Tibial nerve (tissue), 4 donors: ENCODE data around the gene SMIM28. TPM values are rescaled to one million over a fixed set of nuclear protein-coding genes. Genes with fewer than 3 reads are reported as not detected.

ENCODE experiments used
- DNase-seq, 2 donors: peaks; one replicate each; pipeline ENCODE4 v3.0.0-alpha.2; 2019; ENCODE audit warnings: low spot score in 2 of 2
- H3K27ac ChIP-seq, 4 donors: fragments of 200-600 bp; sonication (generic) in 3 of 4; one replicate each; pipeline ENCODE4 v1.5.1; 2017 to 2019; ENCODE audit warnings: mild to moderate bottlenecking in 1 of 4
- H3K27me3 ChIP-seq, 2 donors: fragments of 200-600 bp; sonication (generic) in 1 of 2; one replicate each; pipeline versions ENCODE4 v1.5.1 to v1.6.0; 2017 to 2019
- H3K36me3 ChIP-seq, 3 donors: fragments of 200-600 bp; sonication (generic); one replicate each; pipeline ENCODE4 v1.5.1; 2018 to 2019
- H3K4me1 ChIP-seq, 4 donors: fragments of 200-600 bp; sonication (generic) in 3 of 4; one replicate each; pipeline ENCODE4 v1.5.1; 2017 to 2019
- H3K4me3 ChIP-seq, 4 donors: fragments of 200-600 bp; sonication (generic) in 3 of 4; one replicate each; pipeline ENCODE4 v1.5.1; 2017 to 2019; ENCODE audit warnings: mild to moderate bottlenecking in 1 of 4, moderate library complexity in 1 of 4
- H3K9me3 ChIP-seq, 4 donors: fragments of 200-600 bp; sonication (generic) in 3 of 4; one replicate each; pipeline ENCODE4 v1.5.1; 2017 to 2019
- EP300 ChIP-seq, 2 donors: sonication (generic); formaldehyde crosslinking; IDR thresholded peaks; one replicate each; pipeline ENCODE4 v1.6.1; 2017; ENCODE audit warnings: antibody characterized with exemption in 2 of 2, mild to moderate bottlenecking in 1 of 2
- POLR2A ChIP-seq, 2 donors: fragments of 450-650 bp; IDR thresholded peaks; one replicate each; pipeline ENCODE4 v1.6.1; 2017; ENCODE audit warnings: antibody characterized with exemption in 2 of 2, mild to moderate bottlenecking in 2 of 2, moderate library complexity in 2 of 2
- WGBS, 2 donors: methylation state at CpG; one replicate each; pipeline ENCODE4 v1.1.5; 2018; 5-methylcytosine and 5-hydroxymethylcytosine counted together
- total RNA-seq, 4 donors: library from RNA; depleted of rRNA; stranded (reverse); fragments of >200 nt; gene quantifications; one replicate each; pipeline ENCODE4 v1.1.0, GENCODE V29; 2016
- TF ChIP-seq, protein P1 (sequence below), 5 experiments: fragments of 200-600 bp in 3 of 5; fragments of 450-650 bp in 2 of 5; sonication (generic) in 3 of 5; IDR thresholded peaks; one replicate each; pipeline ENCODE4 v1.5.1; 2016 to 2019; ENCODE audit warnings: antibody characterized with exemption in 5 of 5, mild to moderate bottlenecking in 3 of 5, moderate library complexity in 2 of 5

The SMIM28 gene
- total RNA-seq, 4 donors from 2014 or later = not detected

DNA sequence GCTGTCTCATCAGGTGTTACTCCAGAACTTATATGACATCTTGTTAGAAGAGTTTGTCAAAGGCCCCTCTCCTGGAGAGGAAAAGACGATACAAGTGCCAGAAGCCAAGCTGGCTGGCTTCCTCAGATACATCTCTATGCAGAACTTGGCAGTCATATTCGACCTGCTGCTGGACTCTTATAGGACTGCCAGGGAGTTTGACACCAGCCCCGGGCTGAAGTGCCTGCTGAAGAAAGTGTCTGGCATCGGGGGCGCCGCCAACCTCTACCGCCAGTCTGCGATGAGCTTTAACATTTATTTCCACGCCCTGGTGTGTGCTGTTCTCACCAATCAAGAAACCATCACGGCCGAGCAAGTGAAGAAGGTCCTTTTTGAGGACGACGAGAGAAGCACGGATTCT lies 43.7 kb upstream of the SMIM28 start:
- no peaks in the 10 kb centered on the region for H3K27me3 ChIP-seq
- WGBS, 2 donors = 93 to 94% methylated on average over 14 of the region's 14 CpGs
- H3K9me3 ChIP-seq = no peaks in the 10 kb centered on the region
- TF ChIP-seq, protein P1, sequence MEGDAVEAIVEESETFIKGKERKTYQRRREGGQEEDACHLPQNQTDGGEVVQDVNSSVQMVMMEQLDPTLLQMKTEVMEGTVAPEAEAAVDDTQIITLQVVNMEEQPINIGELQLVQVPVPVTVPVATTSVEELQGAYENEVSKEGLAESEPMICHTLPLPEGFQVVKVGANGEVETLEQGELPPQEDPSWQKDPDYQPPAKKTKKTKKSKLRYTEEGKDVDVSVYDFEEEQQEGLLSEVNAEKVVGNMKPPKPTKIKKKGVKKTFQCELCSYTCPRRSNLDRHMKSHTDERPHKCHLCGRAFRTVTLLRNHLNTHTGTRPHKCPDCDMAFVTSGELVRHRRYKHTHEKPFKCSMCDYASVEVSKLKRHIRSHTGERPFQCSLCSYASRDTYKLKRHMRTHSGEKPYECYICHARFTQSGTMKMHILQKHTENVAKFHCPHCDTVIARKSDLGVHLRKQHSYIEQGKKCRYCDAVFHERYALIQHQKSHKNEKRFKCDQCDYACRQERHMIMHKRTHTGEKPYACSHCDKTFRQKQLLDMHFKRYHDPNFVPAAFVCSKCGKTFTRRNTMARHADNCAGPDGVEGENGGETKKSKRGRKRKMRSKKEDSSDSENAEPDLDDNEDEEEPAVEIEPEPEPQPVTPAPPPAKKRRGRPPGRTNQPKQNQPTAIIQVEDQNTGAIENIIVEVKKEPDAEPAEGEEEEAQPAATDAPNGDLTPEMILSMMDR (IDR thresholded peaks at IDR 0.05) = no peak
- no peak for TF ChIP-seq POLR2A (IDR thresholded peaks at IDR 0.05)
- no peak for TF ChIP-seq EP300 (IDR thresholded peaks at IDR 0.05)
- H3K27ac ChIP-seq = no peak overlapping the region
- H3K4me1 ChIP-seq = no peaks in the 10 kb centered on the region
- DNase-seq = no peak
- no peaks in the 10 kb centered on the region for H3K36me3 ChIP-seq
- no peak overlapping the region for H3K4me3 ChIP-seq

DNA sequence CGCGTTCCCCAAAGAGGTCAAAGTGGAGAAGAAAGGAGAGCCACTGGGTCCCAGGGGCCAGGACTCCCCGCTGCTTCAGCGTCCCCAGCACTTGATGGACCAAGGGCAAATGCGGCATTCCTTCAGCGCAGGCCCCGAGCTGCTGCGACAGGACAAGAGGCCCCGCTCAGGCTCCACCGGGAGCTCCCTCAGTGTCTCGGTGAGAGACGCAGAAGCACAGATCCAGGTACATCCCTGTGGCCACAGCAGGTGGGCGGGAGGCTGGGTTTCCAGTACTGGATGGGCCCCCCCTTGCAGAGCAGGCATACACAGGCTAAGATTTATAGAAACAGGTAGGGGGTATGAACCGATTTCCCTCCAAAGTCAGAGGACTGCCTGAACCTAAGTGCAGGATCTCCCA lies 42.7 kb upstream of the SMIM28 start:
- WGBS, 2 donors = 88 to 91% methylated on average over 11 to 12 of the region's 14 CpGs
- TF ChIP-seq, protein P1 (IDR thresholded peaks at IDR 0.05) = no peak
- TF ChIP-seq EP300 (IDR thresholded peaks at IDR 0.05) (no peak), POLR2A (IDR thresholded peaks at IDR 0.05) (no peak)
- Histone ChIP-seq H3K4me3 (no peak overlapping the region), H3K36me3 (no peaks in the 10 kb centered on the region), H3K4me1 (no peaks in the 10 kb centered on the region), H3K27me3 (no peaks in the 10 kb centered on the region), H3K9me3 (no peaks in the 10 kb centered on the region), H3K27ac (no peak overlapping the region)
- no peak for DNase-seq

DNA sequence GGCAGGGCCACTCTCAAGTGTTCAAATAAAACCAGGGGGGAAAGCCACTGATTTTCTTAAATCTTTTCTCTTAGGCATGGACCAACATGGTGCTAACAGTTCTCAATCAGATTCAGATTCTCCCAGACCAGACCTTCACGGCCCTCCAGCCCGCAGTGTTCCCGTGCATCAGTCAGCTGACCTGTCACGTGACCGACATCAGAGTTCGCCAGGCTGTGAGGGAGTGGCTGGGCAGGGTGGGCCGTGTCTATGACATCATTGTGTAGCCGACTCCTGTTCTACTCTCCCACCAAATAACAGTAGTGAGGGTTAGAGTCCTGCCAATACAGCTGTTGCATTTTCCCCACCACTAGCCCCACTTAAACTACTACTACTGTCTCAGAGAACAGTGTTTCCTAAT lies 41.5 kb upstream of the SMIM28 start:
- Histone ChIP-seq H3K4me1 (no peaks in the 10 kb centered on the region), H3K9me3 (no peaks in the 10 kb centered on the region), H3K27ac (no peak overlapping the region), H3K27me3 (no peaks in the 10 kb centered on the region), H3K36me3 (no peaks in the 10 kb centered on the region), H3K4me3 (no peak overlapping the region)
- TF ChIP-seq, protein P1 (IDR thresholded peaks at IDR 0.05) = no peak
- TF ChIP-seq EP300 (IDR thresholded peaks at IDR 0.05) (no peak), POLR2A (IDR thresholded peaks at IDR 0.05) (no peak)
- DNase-seq = no peak
- WGBS, 2 donors = 86 to 87% methylated on average over 8 of the region's 8 CpGs

DNA sequence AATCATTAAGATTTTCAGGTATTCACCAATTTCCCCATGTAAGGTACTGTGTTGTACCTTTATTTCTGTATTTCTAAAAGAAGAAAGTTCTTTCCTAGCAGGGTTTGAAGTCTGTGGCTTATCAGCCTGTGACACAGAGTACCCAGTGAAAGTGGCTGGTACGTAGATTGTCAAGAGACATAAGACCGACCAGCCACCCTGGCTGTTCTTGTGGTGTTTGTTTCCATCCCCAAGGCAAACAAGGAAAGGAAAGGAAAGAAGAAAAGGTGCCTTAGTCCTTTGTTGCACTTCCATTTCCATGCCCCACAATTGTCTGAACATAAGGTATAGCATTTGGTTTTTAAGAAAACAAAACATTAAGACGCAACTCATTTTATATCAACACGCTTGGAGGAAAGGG lies 40.6 kb upstream of the SMIM28 start:
- DNase-seq = no peak
- WGBS, 2 donors = 90 to 93% methylated on average over 4 of the region's 4 CpGs
- H3K27ac ChIP-seq = no peak overlapping the region

DNA sequence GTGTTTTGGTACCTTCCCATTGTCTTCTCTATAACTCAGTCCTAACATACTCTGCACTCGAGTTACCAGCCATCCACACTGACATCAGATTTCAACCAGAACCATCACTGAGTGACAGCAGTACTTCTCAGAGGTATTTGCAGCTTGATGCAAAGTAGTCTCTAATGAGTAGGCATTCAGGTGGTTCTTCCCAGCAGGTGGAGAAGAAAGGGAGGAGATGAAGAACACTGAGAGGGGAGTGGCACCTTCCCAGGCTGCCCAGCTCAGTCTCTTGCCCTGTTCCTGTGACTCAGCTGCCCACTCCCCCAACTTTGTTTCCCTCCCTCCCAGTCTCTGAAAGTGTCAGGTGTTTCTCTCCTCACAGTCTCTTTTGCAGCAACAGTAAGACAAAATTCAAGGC lies 38.7 kb upstream of the SMIM28 start:
- Histone ChIP-seq H3K36me3 (no peaks in the 10 kb centered on the region), H3K4me3 (no peak overlapping the region), H3K4me1 (no peaks in the 10 kb centered on the region), H3K9me3 (no peaks in the 10 kb centered on the region), H3K27ac (no peak overlapping the region), H3K27me3 (no peaks in the 10 kb centered on the region)
- TF ChIP-seq, protein P1 (IDR thresholded peaks at IDR 0.05) = no peak
- TF ChIP-seq POLR2A (IDR thresholded peaks at IDR 0.05) (no peak), EP300 (IDR thresholded peaks at IDR 0.05) (no peak)
- no peak for DNase-seq
- 44 to 60% methylated on average over 1 of the region's 1 CpG for WGBS, 2 donors

More for the DNA sequence above, 40.6 kb upstream of the SMIM28 start:
- Histone ChIP-seq H3K9me3 (no peaks in the 10 kb centered on the region), H3K27me3 (no peaks in the 10 kb centered on the region), H3K4me1 (no peaks in the 10 kb centered on the region), H3K4me3 (no peak overlapping the region), H3K36me3 (no peaks in the 10 kb centered on the region)
- TF ChIP-seq, protein P1 (IDR thresholded peaks at IDR 0.05) = no peak
- TF ChIP-seq EP300 (IDR thresholded peaks at IDR 0.05) = no peak
- TF ChIP-seq POLR2A (IDR thresholded peaks at IDR 0.05) = no peak
